ENCODE measurements around the gene SLC35G6.

Gene SLC35G6

GRCh38 chr17:7481275-7481674, at the start of gene SLC35G6:
Gene SLC35G6 (plus strand): TSS chr17:7481446. CDS start chr17:7481517, 71 bp downstream.
- peak within 1 kb of the TSS; percentile 87 for H3K27ac ChIP-seq

DNA sequence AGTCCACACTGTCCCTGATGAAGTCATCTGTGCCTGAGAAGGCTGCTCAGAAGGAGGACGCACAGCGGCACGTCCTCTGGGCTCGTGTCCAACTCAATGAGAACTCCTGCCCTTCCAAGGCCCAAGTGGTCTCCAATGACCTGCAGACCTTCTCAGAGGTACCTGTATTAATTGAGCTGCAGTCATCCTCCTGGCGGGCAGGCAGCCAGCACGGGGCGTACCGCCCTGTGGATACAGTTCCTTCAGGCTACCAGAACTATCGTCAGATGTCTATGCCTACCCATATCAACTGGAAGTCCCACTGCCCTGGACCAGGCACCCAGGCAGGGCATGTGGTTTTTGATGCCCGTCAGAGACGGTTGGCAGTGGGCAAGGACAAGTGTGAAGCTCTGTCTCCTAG, 49.0 kb upstream of the SLC35G6 start:
- H3K27ac ChIP-seq, result no peak overlapping the region
- TF ChIP-seq, protein P1, sequence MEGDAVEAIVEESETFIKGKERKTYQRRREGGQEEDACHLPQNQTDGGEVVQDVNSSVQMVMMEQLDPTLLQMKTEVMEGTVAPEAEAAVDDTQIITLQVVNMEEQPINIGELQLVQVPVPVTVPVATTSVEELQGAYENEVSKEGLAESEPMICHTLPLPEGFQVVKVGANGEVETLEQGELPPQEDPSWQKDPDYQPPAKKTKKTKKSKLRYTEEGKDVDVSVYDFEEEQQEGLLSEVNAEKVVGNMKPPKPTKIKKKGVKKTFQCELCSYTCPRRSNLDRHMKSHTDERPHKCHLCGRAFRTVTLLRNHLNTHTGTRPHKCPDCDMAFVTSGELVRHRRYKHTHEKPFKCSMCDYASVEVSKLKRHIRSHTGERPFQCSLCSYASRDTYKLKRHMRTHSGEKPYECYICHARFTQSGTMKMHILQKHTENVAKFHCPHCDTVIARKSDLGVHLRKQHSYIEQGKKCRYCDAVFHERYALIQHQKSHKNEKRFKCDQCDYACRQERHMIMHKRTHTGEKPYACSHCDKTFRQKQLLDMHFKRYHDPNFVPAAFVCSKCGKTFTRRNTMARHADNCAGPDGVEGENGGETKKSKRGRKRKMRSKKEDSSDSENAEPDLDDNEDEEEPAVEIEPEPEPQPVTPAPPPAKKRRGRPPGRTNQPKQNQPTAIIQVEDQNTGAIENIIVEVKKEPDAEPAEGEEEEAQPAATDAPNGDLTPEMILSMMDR (conservative IDR thresholded peaks at IDR 0.05), result no peak

- H3K27ac ChIP-seq, result peak overlapping the region; percentile 67
- TF ChIP-seq, protein P1 (conservative IDR thresholded peaks at IDR 0.05), result no peak; the same call in 1 of the 2 replicates
These were observed 45.3 kb upstream of the SLC35G6 start for GRCh38 chr17:7435676-7436555.

GRCh38 chr17:7436556-7437368, 44.5 kb upstream of the SLC35G6 start:
- H3K27ac ChIP-seq, result peak overlapping the region; percentile 67
- TF ChIP-seq, protein P1 (conservative IDR thresholded peaks at IDR 0.05), result peak; percentile 87

GRCh38 chr17:7437369-7437863, 43.8 kb upstream of the SLC35G6 start:
- peak overlapping the region; percentile 67 for H3K27ac ChIP-seq
- TF ChIP-seq, protein P1 (conservative IDR thresholded peaks at IDR 0.05), result peak; percentile 37; the same call in 1 of the 2 replicates

GRCh38 chr17:7437950-7438614, 43.2 kb upstream of the SLC35G6 start:
- TF ChIP-seq, protein P1 (conservative IDR thresholded peaks at IDR 0.05), result no peak

GRCh38 chr17:7438656-7439460, 42.4 kb upstream of the SLC35G6 start:
- no peak overlapping the region for H3K27ac ChIP-seq
- TF ChIP-seq, protein P1 (conservative IDR thresholded peaks at IDR 0.05), result no peak

More at GRCh38 chr17:7437950-7438614, 43.2 kb upstream of the SLC35G6 start:
- H3K27ac ChIP-seq, result no peak overlapping the region

Data from VCaP (cell line).